Medulla oblongata (tissue), 1 donor: ENCODE data around the gene KCNQ1.

Experiments
- DNase-seq: peaks from one replicate; pipeline ENCODE4 v3.0.0-alpha.2; 2015; ENCODE audit errors: extremely low spot score

KCNQ1 gene

GRCh38 chr11:2444821-2445745 is at the start of gene KCNQ1:
Gene KCNQ1, plus strand, starts transcription at chr11:2445008. Its CDS starts 91 bp downstream, at chr11:2445099.
- peak; percentile 19 for DNase-seq

GRCh38 chr11:2395211-2395730 is 49.5 kb upstream of the KCNQ1 start:
- DNase-seq: no peak

- no peak for DNase-seq
These were observed 49.0 kb upstream of the KCNQ1 start for GRCh38 chr11:2395856-2396255.

- no peak for DNase-seq
These were observed 48.3 kb upstream of the KCNQ1 start for GRCh38 chr11:2396471-2396870.

- no peak for DNase-seq
These were observed 47.8 kb upstream of the KCNQ1 start for GRCh38 chr11:2397005-2397404.

- no peak for DNase-seq
These were observed 46.0 kb upstream of the KCNQ1 start for GRCh38 chr11:2398664-2399355.

GRCh38 chr11:2399488-2400068 is 45.2 kb upstream of the KCNQ1 start:
- DNase-seq: peak; percentile 50

GRCh38 chr11:2400069-2400761 is 44.6 kb upstream of the KCNQ1 start, which contains the start of gene TSSC4:
Gene TSSC4, plus strand, starts transcription at chr11:2400750. Its CDS starts 1,884 bp downstream, at chr11:2402634.
- DNase-seq: peak; percentile 100

- no peak for DNase-seq
These were observed 43.9 kb upstream of the KCNQ1 start for GRCh38 chr11:2400762-2401435.

GRCh38 chr11:2401436-2401984 is 43.3 kb upstream of the KCNQ1 start:
- DNase-seq: no peak

GRCh38 chr11:2402106-2402505 is 42.7 kb upstream of the KCNQ1 start:
- DNase-seq: no peak

GRCh38 chr11:2402890-2403645 is 41.7 kb upstream of the KCNQ1 start:
- no peak for DNase-seq

- no peak for DNase-seq
These were observed 40.0 kb upstream of the KCNQ1 start for GRCh38 chr11:2404735-2405196.

- no peak for DNase-seq
These were observed 38.4 kb upstream of the KCNQ1 start for GRCh38 chr11:2406451-2406850.

GRCh38 chr11:2406878-2407410 is 37.9 kb upstream of the KCNQ1 start:
- DNase-seq: no peak

- no peak for DNase-seq
These were observed 36.1 kb upstream of the KCNQ1 start for GRCh38 chr11:2408671-2409070.

- no peak for DNase-seq
These were observed 35.7 kb upstream of the KCNQ1 start for GRCh38 chr11:2409126-2409525.

GRCh38 chr11:2409611-2410468 is 35.0 kb upstream of the KCNQ1 start:
- no peak for DNase-seq

- no peak for DNase-seq
These were observed 34.2 kb upstream of the KCNQ1 start for GRCh38 chr11:2410616-2411015.
